Kidney epithelial cell (primary cell): ENCODE results near the gene TEK. TPM values are rescaled to one million over a fixed set of nuclear protein-coding genes. Genes with fewer than 3 reads are reported as not detected.
"Not testable (repeated sequence)": the region's sequence is repeated elsewhere in the genome, so short reads cannot be mapped to it uniquely, and the experiment has no call there.

Experiments used
- DNase-seq: peaks from one replicate; pipeline ENCODE4 v3.0.0-alpha.2; 2010; ENCODE audit warnings: low read depth
- H3K27me3 ChIP-seq: 2 replicates; pipeline ENCODE4 v1.6.0; 2011; ENCODE audit warnings: low read length; ENCODE audit not compliant: control insufficient read depth, insufficient read depth
- H3K36me3 ChIP-seq: 2 replicates; pipeline ENCODE4 v1.5.1; 2011; ENCODE audit warnings: low read length; ENCODE audit not compliant: control insufficient read depth, insufficient read depth
- H3K4me3 ChIP-seq: 2 replicates; pipeline ENCODE4 v1.5.1; 2011; ENCODE audit warnings: low read depth, mild to moderate bottlenecking, control low read depth, low read length
- total RNA-seq: library from RNA; depleted of rRNA; stranded (reverse); fragments of >200 nt; gene quantifications from 2 replicates; pipeline ENCODE4 v1.2.3, GENCODE V29; 2015
- TF ChIP-seq, protein P1 (sequence below): IDR thresholded peaks from 2 replicates; pipeline ENCODE4 v1.5.1; 2011; ENCODE audit warnings: mild to moderate bottlenecking, moderate library complexity, low read length, control low read depth, inconsistent platforms; ENCODE audit not compliant: insufficient read depth, poor library complexity, severe bottlenecking

TEK gene
- total RNA-seq, 1 donor from 2014 or later, result 0.33 TPM

- no peaks in the 10 kb centered on the region for H3K27me3 ChIP-seq
- TF ChIP-seq, protein P1, sequence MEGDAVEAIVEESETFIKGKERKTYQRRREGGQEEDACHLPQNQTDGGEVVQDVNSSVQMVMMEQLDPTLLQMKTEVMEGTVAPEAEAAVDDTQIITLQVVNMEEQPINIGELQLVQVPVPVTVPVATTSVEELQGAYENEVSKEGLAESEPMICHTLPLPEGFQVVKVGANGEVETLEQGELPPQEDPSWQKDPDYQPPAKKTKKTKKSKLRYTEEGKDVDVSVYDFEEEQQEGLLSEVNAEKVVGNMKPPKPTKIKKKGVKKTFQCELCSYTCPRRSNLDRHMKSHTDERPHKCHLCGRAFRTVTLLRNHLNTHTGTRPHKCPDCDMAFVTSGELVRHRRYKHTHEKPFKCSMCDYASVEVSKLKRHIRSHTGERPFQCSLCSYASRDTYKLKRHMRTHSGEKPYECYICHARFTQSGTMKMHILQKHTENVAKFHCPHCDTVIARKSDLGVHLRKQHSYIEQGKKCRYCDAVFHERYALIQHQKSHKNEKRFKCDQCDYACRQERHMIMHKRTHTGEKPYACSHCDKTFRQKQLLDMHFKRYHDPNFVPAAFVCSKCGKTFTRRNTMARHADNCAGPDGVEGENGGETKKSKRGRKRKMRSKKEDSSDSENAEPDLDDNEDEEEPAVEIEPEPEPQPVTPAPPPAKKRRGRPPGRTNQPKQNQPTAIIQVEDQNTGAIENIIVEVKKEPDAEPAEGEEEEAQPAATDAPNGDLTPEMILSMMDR, result no peak
- H3K4me3 ChIP-seq, result no peak overlapping the region
- H3K36me3 ChIP-seq, result no peaks in the 10 kb centered on the region
- DNase-seq, result no peak
These were observed 18.3 kb upstream of the TEK start for GRCh38 chr9:27090711-27091110.

DNA sequence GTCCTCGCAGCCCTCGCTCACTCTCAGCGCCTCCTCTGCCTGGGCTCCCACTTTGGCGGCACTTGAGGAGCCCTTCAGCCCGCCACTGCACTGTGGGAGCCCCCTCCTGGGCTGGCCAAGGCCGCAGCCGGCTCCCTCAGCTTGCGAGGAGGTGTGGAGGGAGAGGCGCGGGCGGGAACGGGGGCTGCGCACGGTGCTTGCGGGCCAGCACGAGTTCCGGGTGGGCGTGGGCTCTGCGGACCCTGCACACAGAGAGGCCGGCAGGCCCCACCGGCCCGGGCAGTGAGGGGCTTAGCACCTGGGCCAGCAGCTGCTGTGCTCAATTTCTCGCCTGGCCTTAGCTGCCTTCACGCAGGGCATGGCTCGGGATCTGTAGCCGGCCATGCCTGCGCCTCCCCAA is 16.5 kb upstream of the TEK start:
- not testable (repeated sequence) for H3K27me3 ChIP-seq, DNase-seq, H3K36me3 ChIP-seq, H3K4me3 ChIP-seq

GRCh38 chr9:27093384-27094067 is 15.5 kb upstream of the TEK start:
- H3K4me3 ChIP-seq, H3K36me3 ChIP-seq, DNase-seq, H3K27me3 ChIP-seq: not testable (repeated sequence)

DNA sequence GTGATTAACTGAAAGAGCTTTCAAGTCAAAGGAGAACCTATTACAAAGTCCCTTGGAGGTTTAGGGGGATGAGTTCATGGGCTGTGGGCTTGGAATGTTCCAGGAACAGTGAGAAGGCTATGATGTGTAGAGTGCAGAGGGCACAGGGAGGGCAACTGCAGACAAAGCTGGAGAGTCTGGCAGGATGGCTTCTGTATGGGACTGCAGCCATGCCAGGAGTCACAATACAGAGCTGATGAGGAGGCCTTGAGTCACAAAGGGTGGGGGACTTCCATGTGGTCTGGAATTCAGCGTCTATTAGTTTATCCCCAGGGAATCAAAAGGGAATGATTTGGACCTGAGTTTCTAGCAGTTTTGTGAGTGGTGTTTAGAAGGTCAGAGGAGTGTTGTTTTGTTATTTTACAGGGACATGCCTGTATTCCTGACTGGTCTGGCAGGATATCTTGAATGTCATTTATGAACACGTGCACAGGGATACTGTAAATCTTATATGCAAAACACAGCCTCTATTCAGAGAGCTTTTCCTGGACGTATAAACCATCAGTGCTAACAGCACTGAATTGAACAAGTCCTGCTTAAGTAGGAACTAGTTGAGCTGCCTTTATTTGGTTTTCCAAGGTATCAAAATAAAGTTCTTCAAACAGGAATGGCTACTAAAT is 14.3 kb upstream of the TEK start:
- TF ChIP-seq, protein P1, result no peak
- H3K27me3 ChIP-seq, result no peaks in the 10 kb centered on the region
- no peaks in the 10 kb centered on the region for H3K36me3 ChIP-seq
- peak; percentile 39 for DNase-seq
- no peak overlapping the region for H3K4me3 ChIP-seq

- no peaks in the 10 kb centered on the region for H3K36me3 ChIP-seq
- TF ChIP-seq, protein P1, result no peak
- H3K27me3 ChIP-seq, result no peaks in the 10 kb centered on the region
- H3K4me3 ChIP-seq, result no peak overlapping the region
- DNase-seq, result no peak
These were observed 1.8 kb upstream of the TEK start for GRCh38 chr9:27107241-27107640.

DNA sequence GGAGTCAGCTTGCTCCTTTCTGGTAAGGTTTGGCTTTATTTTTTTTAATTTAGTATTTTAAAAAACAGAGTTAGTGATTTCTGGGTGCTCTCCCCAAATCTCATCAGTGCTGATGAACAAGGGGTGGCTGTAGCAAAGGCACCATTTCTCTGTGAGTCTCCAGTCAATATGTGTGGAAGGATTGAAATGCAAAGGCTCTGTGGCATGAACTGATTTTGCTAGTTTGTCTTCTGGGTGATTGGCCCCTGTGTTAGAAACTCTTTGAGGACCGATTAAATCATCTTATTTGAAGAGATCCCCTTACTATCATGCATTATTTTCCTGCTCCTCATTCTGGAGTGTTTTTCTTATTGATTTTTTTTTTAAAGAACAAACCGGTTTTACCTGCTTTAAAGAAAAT is 596 bp downstream of the TEK start:
- DNase-seq, result no peak

More for the DNA sequence above, 596 bp downstream of the TEK start:
- Histone ChIP-seq H3K27me3 (no peaks in the 10 kb centered on the region), H3K4me3 (no peak overlapping the region), H3K36me3 (no peaks in the 10 kb centered on the region)
- TF ChIP-seq, protein P1, result no peak
